ENCODE measurements around the gene EPN1. TPM values are rescaled to one million over a fixed set of nuclear protein-coding genes. Genes with fewer than 3 reads are reported as not detected.

The EPN1 gene
- total RNA-seq, 1 donor from 2014 or later = 151 TPM

- peak overlapping the region; percentile 85 for H3K4me3 ChIP-seq (ENCODE audit: low read depth, low read length)
- TF ChIP-seq CTCF (conservative IDR thresholded peaks at IDR 0.05; ENCODE audit: low read depth, low read length) = no peak
- DNase-seq (ENCODE audit: low read depth) = no peak
These were observed 32.6 kb upstream of the EPN1 start for GRCh38 chr19:55642153-55643002.

- no peak for DNase-seq (ENCODE audit: low read depth)
- no peak for TF ChIP-seq CTCF (conservative IDR thresholded peaks at IDR 0.05; ENCODE audit: low read depth, low read length)
- peak within 1 kb of the TSS; percentile 85 for H3K4me3 ChIP-seq (ENCODE audit: low read depth, low read length)
These were observed 31.8 kb upstream of the EPN1 start, which contains the start of gene ZNF581 for GRCh38 chr19:55643003-55643886. Gene ZNF581 (plus strand): TSS chr19:55643649. CDS start chr19:55644572, 923 bp downstream.

DNA sequence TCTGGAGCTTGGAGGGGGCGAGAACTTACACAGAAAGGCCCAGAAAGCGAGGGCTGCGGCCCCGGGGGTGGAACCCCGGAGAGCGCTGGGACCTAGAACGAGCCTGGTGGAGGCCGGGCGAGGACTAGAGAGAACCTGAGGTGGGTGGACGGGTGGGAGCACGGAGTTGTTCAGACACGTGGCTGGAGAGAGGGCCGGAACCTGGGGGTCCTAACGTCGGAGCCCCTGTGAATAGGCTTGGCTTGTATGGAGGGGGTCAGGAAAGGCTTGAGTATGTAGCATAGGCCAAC lies 31.2 kb upstream of the EPN1 start:
- TF ChIP-seq CTCF (conservative IDR thresholded peaks at IDR 0.05; ENCODE audit: low read depth, low read length) = no peak
- H3K4me3 ChIP-seq (ENCODE audit: low read depth, low read length) = peak overlapping the region; percentile 85
- DNase-seq (ENCODE audit: low read depth) = no peak

- peak overlapping the region; percentile 85 for H3K4me3 ChIP-seq (ENCODE audit: low read depth, low read length)
- TF ChIP-seq CTCF (conservative IDR thresholded peaks at IDR 0.05; ENCODE audit: low read depth, low read length) = no peak
- DNase-seq (ENCODE audit: low read depth) = no peak
These were observed 30.7 kb upstream of the EPN1 start for GRCh38 chr19:55644191-55644833.

DNA sequence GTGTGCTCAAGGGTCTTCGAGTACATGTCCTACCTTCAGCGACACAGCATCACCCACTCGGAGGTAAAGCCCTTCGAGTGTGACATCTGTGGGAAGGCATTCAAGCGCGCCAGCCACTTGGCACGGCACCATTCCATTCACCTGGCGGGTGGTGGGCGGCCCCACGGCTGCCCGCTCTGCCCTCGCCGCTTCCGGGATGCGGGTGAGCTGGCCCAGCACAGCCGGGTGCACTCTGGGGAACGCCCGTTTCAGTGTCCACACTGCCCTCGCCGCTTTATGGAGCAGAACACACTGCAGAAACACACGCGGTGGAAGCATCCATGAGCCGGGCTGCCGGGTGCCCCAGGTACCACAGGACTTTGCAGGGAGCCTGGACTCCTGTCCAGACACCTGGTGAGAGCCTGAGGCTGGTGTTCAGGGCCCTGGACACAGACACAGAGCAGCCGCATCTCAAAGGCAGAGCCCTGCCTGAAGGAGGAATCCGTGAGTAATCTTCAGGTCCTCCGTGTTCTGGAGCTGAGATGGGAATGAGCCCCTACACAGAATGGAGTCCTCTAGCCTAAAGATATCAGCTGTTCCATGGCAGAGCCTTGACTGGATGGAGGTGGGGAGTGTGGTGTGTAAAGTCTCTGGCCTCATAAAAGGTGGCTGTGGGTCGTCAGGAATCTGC lies 30.0 kb upstream of the EPN1 start:
- peak overlapping the region; percentile 85 for H3K4me3 ChIP-seq (ENCODE audit: low read depth, low read length)
- DNase-seq (ENCODE audit: low read depth) = no peak
- TF ChIP-seq CTCF (conservative IDR thresholded peaks at IDR 0.05; ENCODE audit: low read depth, low read length) = no peak

- no peak for TF ChIP-seq CTCF (conservative IDR thresholded peaks at IDR 0.05; ENCODE audit: low read depth, low read length)
- DNase-seq (ENCODE audit: low read depth) = no peak
- peak overlapping the region; percentile 85 for H3K4me3 ChIP-seq (ENCODE audit: low read depth, low read length)
These were observed 29.5 kb upstream of the EPN1 start for GRCh38 chr19:55645512-55645881.

Measured in epithelial cell of proximal tubule (primary cell).